HG02852 (cell line): ENCODE data around the gene CHM.
"Not testable (repeated sequence)": the region's sequence is repeated elsewhere in the genome, so short reads cannot be mapped to it uniquely, and the experiment has no call there.

Experiments used
- ATAC-seq: cut with Tn5 transposase; IDR thresholded peaks from one replicate; pipeline ENCODE4 v1.9.1; 2021; ENCODE audit warnings: mild to moderate bottlenecking, moderate library complexity; ENCODE audit not compliant: unreplicated experiment

The CHM gene

GRCh38 chrX:86047174-86047935, at the start of gene CHM:
TSS of gene CHM (minus strand) at chrX:86047558. CDS start at chrX:86047532, 26 bp downstream.
- peak; percentile 99 for ATAC-seq

GRCh38 chrX:86078650-86079049, 31.3 kb upstream of the CHM start:
- no peak for ATAC-seq

GRCh38 chrX:86066998-86067397, 19.6 kb upstream of the CHM start:
- no peak for ATAC-seq

- ATAC-seq: no peak
Measured at GRCh38 chrX:86061407-86061806, 14.0 kb upstream of the CHM start.

- ATAC-seq: no peak
Measured at GRCh38 chrX:86051741-86052140, 4.4 kb upstream of the CHM start.

- no peak for ATAC-seq
Measured at GRCh38 chrX:86047936-86048280, 550 bp upstream of the CHM start.

- ATAC-seq: no peak
Measured at GRCh38 chrX:86044216-86044615, 3.1 kb downstream of the CHM start.

- ATAC-seq: no peak
Measured at GRCh38 chrX:86039625-86040568, 7.5 kb downstream of the CHM start.

- ATAC-seq: no peak
Measured at GRCh38 chrX:86033385-86033784, 14.0 kb downstream of the CHM start.

GRCh38 chrX:86028681-86029080, 18.7 kb downstream of the CHM start:
- no peak for ATAC-seq

- ATAC-seq: no peak
Measured at GRCh38 chrX:86023811-86024210, 23.5 kb downstream of the CHM start.

GRCh38 chrX:86021652-86022289, 25.6 kb downstream of the CHM start:
- no peak for ATAC-seq

- no peak for ATAC-seq
Measured at GRCh38 chrX:86016139-86016538, 31.2 kb downstream of the CHM start.

GRCh38 chrX:86014959-86015358, 32.4 kb downstream of the CHM start:
- not testable (repeated sequence) for ATAC-seq

GRCh38 chrX:86014421-86014820, 32.9 kb downstream of the CHM start:
- no peak for ATAC-seq

GRCh38 chrX:86013792-86014191, 33.6 kb downstream of the CHM start:
- no peak for ATAC-seq

- no peak for ATAC-seq
Measured at GRCh38 chrX:86012188-86012587, 35.2 kb downstream of the CHM start.

GRCh38 chrX:86009803-86010202, 37.6 kb downstream of the CHM start:
- not testable (repeated sequence) for ATAC-seq

- not testable (repeated sequence) for ATAC-seq
Measured at GRCh38 chrX:86007891-86008290, 39.5 kb downstream of the CHM start.

GRCh38 chrX:86002076-86002896, 45.1 kb downstream of the CHM start:
- ATAC-seq: peak; percentile 74

GRCh38 chrX:85998954-85999353, 48.4 kb downstream of the CHM start:
- ATAC-seq: no peak
